Islet of Langerhans (tissue), 1 donor: ENCODE results near the gene CPLX1.

Experiments
- FAIRE-seq: peaks from one replicate; lab custom pipeline; 2011; peaks lifted over from hg19 to GRCh38; lab: Jason Lieb, UNC

Gene CPLX1

DNA sequence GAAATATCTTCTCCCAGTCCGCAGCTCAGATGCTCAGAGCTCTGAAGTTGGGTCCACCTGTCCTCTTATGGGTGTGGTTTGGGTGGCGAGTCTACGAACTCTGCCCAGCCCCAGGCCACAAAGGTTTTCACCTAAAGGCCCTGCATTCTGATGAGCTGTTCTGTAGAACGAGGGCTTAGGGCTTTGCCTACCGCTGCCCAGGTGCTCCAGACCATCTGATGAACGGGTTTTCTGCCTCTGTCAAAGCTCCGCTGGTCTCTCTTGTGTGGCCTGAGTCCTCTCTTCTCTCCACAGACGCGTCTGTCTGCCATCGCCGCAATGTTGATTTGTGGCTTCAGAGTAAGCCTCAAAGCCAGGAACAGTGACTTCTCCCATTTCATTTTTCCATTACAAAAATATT is 28.4 kb upstream of the CPLX1 start:
- no peak for FAIRE-seq

DNA sequence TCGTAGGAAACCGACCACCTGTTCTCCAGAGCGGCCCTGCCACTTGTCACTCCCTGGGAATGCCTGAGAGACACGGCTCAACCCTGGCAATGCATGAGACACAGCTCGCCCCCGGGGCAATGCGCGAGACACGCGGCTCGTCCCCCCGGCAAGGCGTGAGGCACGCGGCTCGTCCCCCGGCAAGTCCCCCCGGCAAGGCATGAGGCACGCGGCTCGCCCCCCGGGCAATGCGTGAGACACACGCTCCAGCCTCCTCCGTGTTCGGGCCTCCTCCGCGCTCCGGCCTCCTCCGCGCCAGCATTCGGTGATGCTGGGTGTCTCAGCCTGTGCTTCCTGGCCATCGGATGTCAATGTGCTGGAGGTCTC is 27.5 kb upstream of the CPLX1 start:
- FAIRE-seq, result no peak

GRCh38 chr4:851701-852430 is 25.9 kb upstream of the CPLX1 start:
- no peak for FAIRE-seq

DNA sequence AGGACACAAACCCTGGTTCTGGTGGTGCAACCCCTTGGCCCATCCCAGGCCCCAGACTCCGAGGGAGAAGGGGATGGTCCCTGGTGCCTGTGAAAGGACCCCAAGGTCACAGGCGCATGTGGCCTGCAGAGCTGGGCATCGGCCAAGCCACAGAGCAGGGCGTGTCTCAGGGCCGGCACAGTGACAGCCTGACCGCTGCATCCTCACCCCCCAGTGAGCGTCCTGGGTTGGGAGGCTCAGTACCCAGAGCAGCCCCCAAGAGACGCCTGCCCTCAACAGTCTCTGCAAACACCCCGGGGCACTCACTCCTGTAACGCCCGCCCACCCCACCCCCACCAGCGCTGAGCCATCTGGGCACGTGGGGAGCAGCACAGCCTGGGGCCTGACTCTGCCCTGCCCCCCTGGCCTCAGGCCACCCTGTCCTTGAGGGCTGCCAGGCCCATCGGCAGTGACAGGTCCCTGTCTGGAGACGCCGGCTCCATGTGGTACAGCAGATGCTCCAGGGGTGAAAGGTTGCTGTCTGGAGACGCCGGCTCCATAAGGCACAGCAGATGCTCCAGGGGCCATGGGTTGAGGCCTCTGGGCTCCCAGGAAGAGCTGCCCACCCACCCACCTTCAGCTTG is 24.5 kb upstream of the CPLX1 start:
- FAIRE-seq, result no peak

- no peak for FAIRE-seq
Measured at GRCh38 chr4:849478-850175, 23.7 kb upstream of the CPLX1 start.

- FAIRE-seq, result no peak
Measured at GRCh38 chr4:848803-849477, 23.0 kb upstream of the CPLX1 start.

DNA sequence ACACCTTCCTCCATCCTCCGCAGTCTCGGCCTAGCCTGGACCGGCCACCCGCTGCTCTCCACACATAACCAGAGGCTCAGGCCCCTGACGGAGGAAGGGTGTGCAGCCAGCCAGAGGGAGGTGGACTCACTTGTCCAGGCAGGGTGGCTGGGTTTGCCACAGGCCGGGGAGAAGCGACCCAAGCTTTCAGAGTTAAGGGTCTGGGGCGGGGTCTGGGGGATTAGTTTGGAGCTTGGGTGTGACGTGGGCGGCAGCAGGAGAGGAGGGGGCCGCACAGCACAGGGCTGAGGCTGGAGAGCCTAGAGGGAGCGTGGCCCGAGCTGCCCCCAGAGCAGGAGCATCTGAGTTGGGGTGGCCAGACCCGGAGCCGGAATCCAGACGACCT is 22.4 kb upstream of the CPLX1 start:
- no peak for FAIRE-seq

DNA sequence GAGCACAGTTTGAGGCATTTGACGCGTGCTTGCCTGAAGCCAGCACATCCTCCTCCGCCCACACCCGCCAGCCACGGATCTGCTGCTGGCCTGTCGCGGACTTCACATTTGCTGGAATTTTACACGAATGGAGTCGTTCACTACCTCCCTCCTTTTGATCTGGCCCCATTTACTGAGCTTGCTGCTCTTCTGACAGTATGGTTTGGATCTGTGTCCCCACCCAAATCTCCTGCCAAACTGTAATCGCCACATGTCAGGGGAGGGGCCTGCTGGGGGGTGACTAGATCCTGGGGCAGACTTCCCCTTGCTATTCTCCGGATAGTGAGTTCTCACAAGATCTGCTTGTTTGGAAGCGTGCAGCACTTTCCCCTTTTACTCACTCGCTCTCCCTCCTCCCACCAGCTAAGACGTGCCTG is 19.9 kb upstream of the CPLX1 start:
- no peak for FAIRE-seq

- no peak for FAIRE-seq
Measured at GRCh38 chr4:845233-845835, 19.4 kb upstream of the CPLX1 start.

- no peak for FAIRE-seq
Measured at GRCh38 chr4:844752-845232, 18.9 kb upstream of the CPLX1 start.

DNA sequence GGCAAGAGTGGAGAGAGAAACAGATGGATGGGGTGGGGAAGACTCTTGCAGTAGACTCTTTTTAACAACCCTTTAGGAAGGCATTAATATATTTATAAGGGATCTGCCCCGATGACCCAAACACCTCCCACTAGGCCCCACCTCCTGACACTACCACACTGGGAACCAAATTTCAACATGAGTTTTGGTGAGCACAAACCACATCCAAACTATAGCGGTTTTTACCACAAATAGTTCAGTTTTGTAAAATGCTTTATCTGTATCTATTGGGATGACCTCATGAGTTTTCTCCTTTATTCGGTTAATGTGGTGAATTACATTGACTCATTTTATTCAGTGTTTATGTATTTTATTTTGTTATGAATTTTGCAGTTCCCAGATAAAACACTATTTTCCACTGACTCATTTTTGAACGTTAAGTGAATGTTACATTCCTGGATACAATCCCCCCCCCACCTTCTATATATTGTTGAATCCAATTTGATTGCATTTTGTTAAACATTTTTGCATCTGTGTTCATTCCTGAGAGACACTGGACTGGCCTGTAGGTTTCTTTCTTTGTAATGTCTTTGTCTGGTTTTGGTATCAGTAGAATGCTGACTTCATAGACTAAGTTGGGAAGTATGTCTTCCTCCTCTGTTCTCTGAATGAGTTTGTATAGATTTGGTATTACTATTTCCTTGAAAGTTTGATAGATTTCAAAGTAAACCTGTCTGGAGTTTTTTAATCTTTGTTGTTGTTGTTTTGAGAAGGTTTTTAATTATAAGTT is 13.9 kb upstream of the CPLX1 start:
- FAIRE-seq, result no peak

GRCh38 chr4:837772-838171 is 11.8 kb upstream of the CPLX1 start:
- FAIRE-seq, result no peak

DNA sequence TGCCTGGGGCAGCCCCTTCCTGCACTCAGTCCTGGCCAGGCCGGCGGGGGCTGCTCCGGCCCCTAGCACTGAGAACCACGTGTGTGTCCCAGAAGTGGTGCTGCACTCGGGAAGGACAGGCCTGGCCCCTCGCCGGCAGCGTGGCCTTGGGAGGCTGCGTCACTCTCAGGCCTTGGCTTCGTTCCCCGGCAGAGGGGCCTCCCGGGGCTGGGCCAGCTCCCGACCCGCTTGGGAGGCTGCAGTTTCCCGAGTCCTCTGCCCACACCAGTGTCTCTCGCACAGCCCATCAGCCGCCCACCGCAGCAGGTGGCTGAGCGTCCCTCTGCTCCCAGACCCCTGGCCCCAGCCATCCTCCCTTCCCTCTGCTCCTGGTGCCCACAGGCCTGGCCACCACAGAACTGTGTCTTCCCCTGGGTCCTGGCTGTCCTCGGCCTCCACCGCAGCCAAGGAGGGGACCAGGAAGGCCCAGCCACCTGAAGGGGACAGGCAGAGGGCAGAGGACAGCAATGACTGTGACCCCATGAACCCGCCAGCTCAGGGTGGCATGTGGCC is 10.9 kb upstream of the CPLX1 start:
- FAIRE-seq, result no peak

- FAIRE-seq, result no peak
Measured at GRCh38 chr4:836003-836511, 10.1 kb upstream of the CPLX1 start.

GRCh38 chr4:835148-836002 is 9.4 kb upstream of the CPLX1 start:
- no peak for FAIRE-seq

- FAIRE-seq, result no peak
Measured at GRCh38 chr4:834368-835147, 8.6 kb upstream of the CPLX1 start.

DNA sequence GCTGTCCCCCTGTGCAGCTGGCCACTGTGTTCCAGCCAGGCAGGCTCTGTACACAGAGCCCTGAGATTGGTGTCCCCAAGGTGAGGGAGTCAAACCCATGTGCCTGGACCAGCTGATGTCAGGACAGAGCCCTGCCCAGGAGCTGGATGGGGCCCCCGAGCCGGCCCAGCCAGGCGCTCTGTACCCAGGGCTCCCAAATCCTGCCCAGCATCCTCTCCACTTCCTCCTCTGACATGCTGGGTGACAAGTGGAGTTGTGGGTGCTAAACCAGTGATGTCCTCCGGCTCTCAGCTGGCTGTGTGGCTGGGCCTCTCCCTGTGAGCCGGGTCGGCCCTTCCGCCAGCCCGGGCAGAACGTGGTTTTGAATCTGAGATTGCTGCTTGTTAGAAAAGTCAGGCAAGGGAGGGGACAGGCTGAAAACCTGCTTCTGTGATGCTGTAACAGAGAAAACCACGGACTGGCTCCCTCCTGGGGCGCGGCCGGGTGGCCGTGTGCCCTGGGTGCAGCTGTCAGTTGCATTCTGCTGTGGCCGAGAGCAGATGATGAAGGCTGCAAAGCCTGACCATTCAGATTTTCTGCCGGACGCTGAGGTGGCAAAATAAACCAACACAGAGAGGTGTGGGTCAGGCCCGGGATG is 7.9 kb upstream of the CPLX1 start:
- FAIRE-seq, result no peak

DNA sequence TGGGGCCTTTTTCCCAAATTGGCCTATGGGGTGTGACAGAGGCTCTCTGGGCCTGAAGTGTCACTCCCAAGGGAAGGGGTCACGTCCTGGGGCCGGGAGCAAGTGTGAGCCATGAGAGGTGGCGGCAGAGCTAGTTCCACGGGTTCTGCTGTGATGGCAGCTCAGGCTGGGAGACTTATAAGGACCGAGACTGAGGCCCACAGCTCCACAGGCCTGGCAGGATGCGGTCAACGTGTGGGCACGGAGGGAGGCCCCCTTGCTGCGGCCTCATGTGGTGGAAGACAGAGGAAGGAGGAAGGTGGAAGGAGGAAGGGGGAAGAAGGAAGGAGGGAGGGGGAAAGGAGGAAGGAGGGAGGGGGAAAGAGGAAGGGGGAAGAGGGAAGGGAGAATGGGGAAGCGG is 7.2 kb upstream of the CPLX1 start:
- no peak for FAIRE-seq

DNA sequence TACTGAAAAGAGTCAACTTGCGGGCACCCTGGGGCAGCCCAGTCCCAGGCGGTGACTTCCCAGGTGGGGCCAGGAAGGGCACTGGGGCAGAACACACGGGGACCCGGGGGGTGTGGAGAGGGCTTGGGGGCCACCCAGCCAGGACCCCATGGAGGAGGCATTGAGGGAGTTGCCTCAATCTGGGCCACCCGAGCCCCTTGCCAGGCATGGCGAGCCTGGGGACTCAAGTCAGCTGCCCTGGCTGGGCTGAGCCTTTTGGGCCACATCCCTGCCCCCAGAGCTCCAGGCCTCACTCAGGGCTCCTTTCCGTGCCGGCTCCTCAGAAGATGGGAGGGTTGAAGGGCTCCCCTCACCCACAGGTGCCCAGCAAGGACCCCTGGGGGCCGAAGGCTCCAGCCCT is 6.6 kb upstream of the CPLX1 start:
- no peak for FAIRE-seq
